NCI-H1436 (cell line): ENCODE data around the gene ATF6.
"Not testable (repeated sequence)": the region's sequence is repeated elsewhere in the genome, so short reads cannot be mapped to it uniquely, and the experiment has no call there.

Experiments used
- DNase-seq: peaks from one replicate; lab custom pipeline; 2025; lab: John Stamatoyannopoulos, UW

ATF6 gene

GRCh38 chr1:161782886-161783285 is 16.8 kb downstream of the ATF6 start:
- DNase-seq, result no peak

GRCh38 chr1:161784968-161785367 is 18.8 kb downstream of the ATF6 start:
- DNase-seq, result no peak

- no peak for DNase-seq
These were observed 21.2 kb downstream of the ATF6 start for GRCh38 chr1:161787355-161787754.

GRCh38 chr1:161790587-161791317 is 24.6 kb downstream of the ATF6 start:
- no peak for DNase-seq

- DNase-seq, result no peak
These were observed 26.0 kb downstream of the ATF6 start for GRCh38 chr1:161791904-161792655.

- peak; percentile 40 for DNase-seq
These were observed 26.6 kb downstream of the ATF6 start for GRCh38 chr1:161792740-161793139.

GRCh38 chr1:161799792-161800191 is 33.7 kb downstream of the ATF6 start:
- DNase-seq, result no peak

GRCh38 chr1:161801955-161802354 is 35.8 kb downstream of the ATF6 start:
- no peak for DNase-seq

- no peak for DNase-seq
These were observed 37.1 kb downstream of the ATF6 start for GRCh38 chr1:161803181-161803580.

- DNase-seq, result no peak
These were observed 39.5 kb downstream of the ATF6 start for GRCh38 chr1:161805399-161806197.

GRCh38 chr1:161809202-161809601 is 43.1 kb downstream of the ATF6 start:
- DNase-seq, result not testable (repeated sequence)

GRCh38 chr1:161809656-161810055 is 43.5 kb downstream of the ATF6 start:
- not testable (repeated sequence) for DNase-seq

- no peak for DNase-seq
These were observed 44.7 kb downstream of the ATF6 start for GRCh38 chr1:161810780-161811179.

- DNase-seq, result no peak
These were observed 50.1 kb downstream of the ATF6 start for GRCh38 chr1:161816201-161816600.

- DNase-seq, result no peak
These were observed 51.1 kb downstream of the ATF6 start for GRCh38 chr1:161817176-161817730.

GRCh38 chr1:161820914-161821313 is 54.8 kb downstream of the ATF6 start:
- no peak for DNase-seq

- no peak for DNase-seq
These were observed 58.5 kb downstream of the ATF6 start for GRCh38 chr1:161824618-161825017.

GRCh38 chr1:161825831-161826230 is 59.7 kb downstream of the ATF6 start:
- no peak for DNase-seq

- no peak for DNase-seq
These were observed 60.4 kb downstream of the ATF6 start for GRCh38 chr1:161826478-161826877.

- no peak for DNase-seq
These were observed 61.7 kb downstream of the ATF6 start for GRCh38 chr1:161827786-161828185.

- DNase-seq, result not testable (repeated sequence)
These were observed 66.3 kb downstream of the ATF6 start for GRCh38 chr1:161832299-161832907.
